ENCODE measurements around the gene ZNF556.

Gene ZNF556

DNA sequence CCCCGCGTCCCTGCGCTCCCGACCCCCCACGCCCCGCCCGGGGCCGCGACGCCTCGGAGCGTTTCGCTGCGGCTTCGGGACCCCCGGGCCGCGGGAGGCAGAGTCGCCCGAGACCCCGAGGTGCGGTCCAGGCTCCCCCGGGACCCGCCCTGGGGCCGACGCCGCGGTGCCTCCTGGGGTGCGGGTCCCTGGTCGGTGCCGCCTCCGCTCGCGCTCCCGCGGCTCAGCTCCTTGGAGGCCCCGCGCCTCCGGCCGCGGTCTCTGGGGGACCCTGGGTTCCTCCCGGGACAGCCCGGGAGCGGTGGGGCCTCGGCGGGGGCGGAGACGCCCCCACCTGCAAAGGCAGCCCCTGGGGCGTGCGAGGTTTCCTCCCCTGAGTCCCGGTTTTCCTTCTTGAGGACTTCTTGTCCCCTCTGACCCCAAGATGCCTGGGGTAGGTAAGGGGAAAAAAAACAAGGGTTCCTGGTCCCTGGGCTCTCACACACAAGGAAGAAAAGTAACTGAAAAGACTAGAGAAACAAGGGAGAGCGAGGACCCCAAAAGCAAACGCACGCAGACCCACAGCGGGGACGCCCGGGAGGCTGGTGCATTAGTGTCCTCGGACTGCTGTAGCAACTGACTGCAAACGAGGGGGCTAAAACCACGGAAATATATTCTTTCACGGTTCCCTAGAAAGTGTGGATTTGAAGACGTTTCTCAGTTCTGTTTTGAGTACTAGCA lies 25.1 kb upstream of the ZNF556 start:
- no peaks in the 10 kb centered on the region for H3K9me3 Mint-ChIP-seq
- DNase-seq (no peak), ATAC-seq (replicated peaks) (no peak)
- peaks cover 11 to 16% of the 10 kb centered on the region in 2 donors for H3K4me1 Mint-ChIP-seq (ENCODE audit: low read depth in 2 of 2)
- H3K27ac Mint-ChIP-seq: peak overlapping the region in 1 of 2 donors; percentile 49
- H3K27me3 Mint-ChIP-seq: no peaks in the 10 kb centered on the region
- H3K4me3 Mint-ChIP-seq: peak overlapping the region; percentile 64 to 71
- peaks cover 9% of the 10 kb centered on the region for H3K36me3 Mint-ChIP-seq (ENCODE audit: insufficient read depth)

DNA sequence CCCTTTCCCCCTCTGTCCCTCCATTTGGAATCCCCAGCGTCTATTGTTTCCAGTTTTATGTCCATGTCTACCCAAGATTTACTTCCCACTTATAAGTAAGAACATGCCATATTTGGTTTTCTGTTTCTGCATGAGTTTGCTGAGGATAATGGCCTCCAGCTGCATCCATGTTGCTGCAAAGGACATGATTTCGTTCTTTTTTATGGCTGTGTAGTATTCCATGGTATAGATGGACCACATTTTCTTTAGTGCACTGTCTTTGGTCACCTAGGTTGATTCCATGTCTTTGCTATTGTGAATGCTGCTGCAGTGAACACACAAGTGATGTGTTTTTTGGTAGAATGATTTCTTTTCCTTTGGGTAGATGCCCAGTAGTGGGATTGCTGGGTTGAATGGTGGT lies 22.0 kb upstream of the ZNF556 start:
- H3K4me1 Mint-ChIP-seq (ENCODE audit: low read depth in 2 of 2): peaks cover 15 to 21% of the 10 kb centered on the region in 2 donors
- H3K27me3 Mint-ChIP-seq: no peaks in the 10 kb centered on the region
- no peak overlapping the region for H3K27ac Mint-ChIP-seq
- ATAC-seq (replicated peaks): no peak
- no peak for DNase-seq
- H3K9me3 Mint-ChIP-seq: no peaks in the 10 kb centered on the region
- H3K4me3 Mint-ChIP-seq: no peak overlapping the region
- peaks cover 9% of the 10 kb centered on the region for H3K36me3 Mint-ChIP-seq (ENCODE audit: insufficient read depth)

DNA sequence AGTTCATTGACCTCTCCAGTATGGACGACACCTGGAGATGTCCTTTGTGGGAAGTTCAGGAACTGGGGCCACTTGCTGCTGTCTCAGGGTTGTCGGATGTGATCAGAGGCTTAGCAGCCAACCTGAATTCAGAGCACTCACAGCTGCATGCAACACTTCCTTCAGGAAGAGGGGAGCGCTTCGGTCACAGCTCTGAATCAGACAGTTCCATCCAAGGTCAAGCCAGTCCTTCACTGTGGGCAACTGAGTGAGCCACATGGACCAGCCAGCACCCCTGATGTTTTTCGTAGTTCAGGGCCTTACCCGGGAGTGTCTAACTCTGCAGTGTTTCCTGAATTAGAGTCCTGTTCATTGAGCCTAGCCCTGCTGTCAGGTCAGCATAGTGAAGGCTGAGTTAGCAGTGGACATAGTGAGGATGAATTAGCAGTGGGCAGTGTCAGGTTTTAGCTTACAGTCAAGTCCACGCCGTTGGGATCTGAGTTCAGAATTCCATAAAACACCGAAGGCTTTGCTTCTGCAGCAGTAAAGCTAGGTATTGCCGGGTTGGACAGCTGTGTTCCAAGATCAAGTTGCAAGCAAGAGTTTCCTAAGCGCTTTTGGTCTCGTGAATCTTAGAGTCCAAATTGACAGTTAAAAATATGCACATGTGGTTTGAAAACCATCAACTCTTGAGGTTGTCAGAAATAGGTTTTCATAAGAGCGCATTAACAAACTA lies 20.8 kb upstream of the ZNF556 start:
- ATAC-seq (replicated peaks): no peak

DNA sequence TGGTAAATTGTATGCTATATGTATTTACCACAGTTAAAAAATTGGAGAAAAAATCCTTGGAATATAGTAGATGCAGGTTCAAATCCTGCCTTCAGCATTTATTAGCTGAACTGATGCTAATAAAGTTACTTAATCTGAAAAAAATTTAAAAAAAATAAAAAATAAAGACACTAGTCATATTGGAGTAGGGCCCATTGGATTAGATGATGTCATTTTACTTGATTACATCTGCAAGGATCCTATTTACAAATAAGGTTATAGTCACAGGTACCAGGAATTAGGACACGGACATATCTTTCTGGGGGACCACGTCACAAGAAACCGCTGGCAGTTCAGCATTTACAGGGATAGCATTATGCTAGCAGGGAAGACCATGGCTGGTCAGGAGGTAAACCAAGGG lies 19.6 kb upstream of the ZNF556 start:
- DNase-seq: no peak
- Mint-ChIP-seq H3K27ac (no peak overlapping the region), H3K36me3 (ENCODE audit: insufficient read depth) (peaks cover 24% of the 10 kb centered on the region), H3K4me3 (no peak overlapping the region), H3K27me3 (no peaks in the 10 kb centered on the region), H3K4me1 (ENCODE audit: low read depth in 2 of 2) (peaks cover 8 to 18% of the 10 kb centered on the region in 2 donors), H3K9me3 (no peaks in the 10 kb centered on the region)
- ATAC-seq (replicated peaks): no peak

More for the DNA sequence above, 20.8 kb upstream of the ZNF556 start:
- Mint-ChIP-seq H3K4me1 (ENCODE audit: low read depth in 2 of 2) (peaks cover 13 to 23% of the 10 kb centered on the region in 2 donors), H3K4me3 (no peak overlapping the region), H3K36me3 (ENCODE audit: insufficient read depth) (peaks cover 14% of the 10 kb centered on the region), H3K27me3 (no peaks in the 10 kb centered on the region), H3K9me3 (no peaks in the 10 kb centered on the region), H3K27ac (no peak overlapping the region)
- DNase-seq: no peak

DNA sequence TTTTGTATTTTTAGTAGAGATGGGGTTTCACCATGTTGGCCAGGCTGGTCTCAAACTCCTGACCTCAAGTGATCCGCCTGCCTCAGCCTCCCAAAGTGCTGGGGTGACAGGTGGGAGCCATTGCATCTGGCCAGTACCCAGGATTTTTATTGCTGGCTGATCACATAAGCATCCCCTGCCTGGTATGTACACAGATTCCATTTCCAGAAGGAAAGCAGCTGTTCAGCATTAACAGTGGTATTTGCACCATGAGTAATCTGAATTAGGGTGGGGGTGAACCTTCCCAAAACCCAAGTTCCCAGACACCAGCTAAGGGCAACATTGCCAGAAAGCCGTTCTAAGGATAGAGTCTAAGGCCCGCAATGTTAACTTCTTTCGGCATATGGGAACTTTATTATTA lies 18.5 kb upstream of the ZNF556 start:
- ATAC-seq (replicated peaks): no peak
- Mint-ChIP-seq H3K36me3 (ENCODE audit: insufficient read depth) (peaks cover 26% of the 10 kb centered on the region), H3K4me1 (ENCODE audit: low read depth in 2 of 2) (peaks cover 8 to 14% of the 10 kb centered on the region in 2 donors), H3K4me3 (no peak overlapping the region), H3K27me3 (no peaks in the 10 kb centered on the region), H3K9me3 (peaks cover 0 to 1% of the 10 kb centered on the region in 2 donors), H3K27ac (no peak overlapping the region)
- no peak for DNase-seq

DNA sequence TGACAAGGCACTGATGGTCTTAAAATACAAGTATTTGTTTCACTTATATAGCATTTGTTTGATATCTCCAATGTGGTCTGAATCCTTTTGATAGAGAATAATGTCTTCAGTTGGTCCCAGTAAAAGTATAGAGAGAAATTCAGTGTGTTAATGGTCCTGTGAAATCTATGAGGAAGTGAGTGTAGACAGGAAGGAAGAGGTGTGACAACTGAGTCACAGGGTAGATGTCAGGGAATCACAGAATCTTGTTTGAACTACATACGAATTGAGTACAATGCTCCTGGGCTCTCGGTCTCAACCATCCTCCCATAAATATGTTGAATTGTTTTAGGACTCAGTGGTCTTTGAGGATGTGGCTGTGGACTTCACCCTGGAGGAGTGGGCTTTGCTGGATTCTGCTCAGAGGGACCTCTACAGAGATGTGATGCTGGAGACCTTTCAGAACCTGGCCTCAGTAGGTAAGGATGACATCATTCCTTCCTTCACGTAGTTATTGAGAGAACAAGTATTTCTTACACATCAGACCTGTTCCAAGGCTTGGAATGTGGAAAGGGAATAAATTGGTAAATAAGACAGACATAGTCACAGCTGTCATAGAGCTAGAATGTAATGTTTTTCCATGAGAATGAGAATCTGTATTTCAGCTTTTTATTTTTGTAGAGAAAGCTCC lies 16.7 kb upstream of the ZNF556 start:
- Mint-ChIP-seq H3K4me3 (peak overlapping the region in 1 of 2 donors; percentile 1), H3K9me3 (peaks cover 0 to 2% of the 10 kb centered on the region in 2 donors), H3K4me1 (ENCODE audit: low read depth in 2 of 2) (peaks cover 8 to 14% of the 10 kb centered on the region in 2 donors), H3K27ac (peak overlapping the region in 1 of 2 donors; percentile 21), H3K27me3 (no peaks in the 10 kb centered on the region), H3K36me3 (ENCODE audit: insufficient read depth) (peaks cover 26% of the 10 kb centered on the region)
- ATAC-seq (replicated peaks) (no peak), DNase-seq (no peak)

DNA sequence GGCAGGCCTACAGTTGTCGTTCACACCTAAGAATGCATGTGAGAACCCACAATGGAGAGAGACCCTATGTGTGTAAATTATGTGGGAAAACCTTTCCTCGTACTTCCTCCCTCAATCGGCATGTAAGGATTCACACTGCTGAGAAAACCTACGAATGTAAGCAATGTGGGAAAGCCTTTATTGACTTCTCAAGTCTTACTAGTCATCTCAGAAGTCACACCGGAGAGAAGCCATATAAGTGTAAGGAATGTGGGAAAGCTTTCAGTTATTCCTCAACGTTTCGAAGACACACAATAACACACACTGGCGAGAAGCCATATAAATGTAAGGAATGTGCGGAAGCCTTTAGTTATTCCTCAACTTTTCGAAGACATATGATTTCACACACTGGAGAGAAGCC lies 14.5 kb upstream of the ZNF556 start:
- Mint-ChIP-seq H3K9me3 (peaks cover 0 to 2% of the 10 kb centered on the region in 2 donors), H3K4me1 (ENCODE audit: low read depth in 2 of 2) (peaks cover 12 to 19% of the 10 kb centered on the region in 2 donors), H3K4me3 (no peak overlapping the region), H3K27me3 (no peaks in the 10 kb centered on the region), H3K27ac (no peak overlapping the region), H3K36me3 (ENCODE audit: insufficient read depth) (peaks cover 29% of the 10 kb centered on the region)
- ATAC-seq (replicated peaks) (no peak), DNase-seq (no peak)

DNA sequence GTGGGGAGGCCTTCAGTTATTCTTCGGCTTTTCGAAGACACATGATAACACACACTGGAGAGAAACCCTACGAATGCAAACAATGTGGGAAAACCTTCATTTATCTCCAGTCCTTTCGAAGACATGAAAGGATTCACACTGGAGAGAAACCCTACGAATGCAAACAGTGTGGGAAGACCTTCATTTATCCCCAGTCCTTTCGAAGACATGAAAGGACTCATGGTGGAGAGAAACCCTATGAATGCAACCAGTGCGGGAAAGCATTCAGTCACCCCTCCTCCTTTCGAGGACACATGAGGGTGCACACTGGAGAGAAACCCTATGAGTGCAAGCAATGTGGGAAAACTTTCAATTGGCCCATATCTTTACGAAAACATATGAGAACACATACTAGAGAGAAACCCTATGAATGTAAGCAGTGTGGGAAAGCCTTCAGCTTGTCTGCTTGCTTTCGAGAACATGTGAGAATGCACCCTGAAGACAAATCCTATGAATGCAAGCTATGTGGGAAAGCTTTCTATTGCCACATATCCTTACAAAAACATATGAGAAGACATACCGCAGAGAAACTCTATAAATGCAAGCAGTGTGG lies 14.0 kb upstream of the ZNF556 start:
- no peak overlapping the region for H3K4me3 Mint-ChIP-seq
- no peaks in the 10 kb centered on the region for H3K27me3 Mint-ChIP-seq
- H3K36me3 Mint-ChIP-seq (ENCODE audit: insufficient read depth): peaks cover 29% of the 10 kb centered on the region
- DNase-seq: no peak
- ATAC-seq (replicated peaks): no peak
- H3K4me1 Mint-ChIP-seq (ENCODE audit: low read depth in 2 of 2): peaks cover 12 to 19% of the 10 kb centered on the region in 2 donors
- peaks cover 0 to 2% of the 10 kb centered on the region in 2 donors for H3K9me3 Mint-ChIP-seq
- H3K27ac Mint-ChIP-seq: no peak overlapping the region

DNA sequence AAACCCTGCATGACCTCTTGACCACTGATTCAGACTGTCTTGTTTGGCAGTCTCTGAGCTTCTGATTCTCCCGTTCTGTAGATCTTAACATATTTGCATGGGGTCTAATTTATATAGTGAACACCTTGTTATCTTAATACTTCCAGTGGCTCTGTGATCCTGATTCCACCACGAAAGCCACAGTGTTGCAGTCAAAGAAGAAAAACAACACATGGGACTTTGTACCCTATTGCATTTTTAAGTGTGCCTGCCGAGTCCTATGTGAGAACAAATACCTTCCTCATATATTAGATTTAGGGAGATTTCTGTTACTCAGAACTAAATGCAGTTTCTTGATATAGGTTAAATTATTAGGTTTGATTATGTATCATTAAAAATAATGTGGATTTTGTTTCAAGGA lies 12.3 kb upstream of the ZNF556 start:
- H3K4me1 Mint-ChIP-seq (ENCODE audit: low read depth in 2 of 2): peaks cover 9 to 19% of the 10 kb centered on the region in 2 donors

DNA sequence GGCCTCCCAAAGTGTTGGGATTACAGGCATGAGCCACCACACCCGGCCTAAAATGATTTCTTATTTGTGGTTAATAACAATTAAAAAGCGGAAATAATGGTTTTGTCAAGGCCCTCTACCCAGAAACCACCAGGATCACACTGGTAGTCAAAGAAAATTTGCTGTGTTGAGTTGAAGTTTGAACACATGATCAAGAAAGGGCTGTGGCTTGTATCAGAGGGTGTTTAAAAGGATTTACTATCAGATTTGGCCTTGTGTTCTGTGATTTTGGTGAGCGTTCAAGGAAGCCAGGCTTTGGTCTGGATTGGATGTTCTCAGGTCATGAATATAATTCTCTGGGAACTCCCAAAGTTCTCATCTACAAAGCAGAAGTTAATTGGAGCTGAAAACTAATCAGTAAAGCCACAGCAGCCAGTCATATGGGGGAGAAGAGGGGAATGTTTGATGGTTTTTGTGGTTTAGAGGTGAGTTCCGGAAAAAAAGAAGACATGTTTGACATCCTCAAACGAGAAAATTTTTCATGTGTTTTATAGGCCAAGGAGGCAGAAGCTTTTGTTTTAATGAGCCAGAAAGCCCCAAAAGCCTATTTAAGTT lies 10.6 kb upstream of the ZNF556 start:
- DNase-seq (no peak), ATAC-seq (replicated peaks) (peak; percentile 61)
- Mint-ChIP-seq H3K36me3 (ENCODE audit: insufficient read depth) (peaks cover 17% of the 10 kb centered on the region), H3K4me1 (ENCODE audit: low read depth in 2 of 2) (peaks cover 4 to 11% of the 10 kb centered on the region in 2 donors), H3K27me3 (no peaks in the 10 kb centered on the region), H3K4me3 (no peak overlapping the region), H3K27ac (peak overlapping the region; percentile 1 to 16), H3K9me3 (peaks cover 0 to 2% of the 10 kb centered on the region in 2 donors)

More for the DNA sequence above, 12.3 kb upstream of the ZNF556 start:
- Mint-ChIP-seq H3K4me3 (no peak overlapping the region), H3K27me3 (no peaks in the 10 kb centered on the region), H3K9me3 (peaks cover 0 to 2% of the 10 kb centered on the region in 2 donors), H3K27ac (no peak overlapping the region), H3K36me3 (ENCODE audit: insufficient read depth) (peaks cover 29% of the 10 kb centered on the region)
- DNase-seq (no peak), ATAC-seq (replicated peaks) (no peak)

DNA sequence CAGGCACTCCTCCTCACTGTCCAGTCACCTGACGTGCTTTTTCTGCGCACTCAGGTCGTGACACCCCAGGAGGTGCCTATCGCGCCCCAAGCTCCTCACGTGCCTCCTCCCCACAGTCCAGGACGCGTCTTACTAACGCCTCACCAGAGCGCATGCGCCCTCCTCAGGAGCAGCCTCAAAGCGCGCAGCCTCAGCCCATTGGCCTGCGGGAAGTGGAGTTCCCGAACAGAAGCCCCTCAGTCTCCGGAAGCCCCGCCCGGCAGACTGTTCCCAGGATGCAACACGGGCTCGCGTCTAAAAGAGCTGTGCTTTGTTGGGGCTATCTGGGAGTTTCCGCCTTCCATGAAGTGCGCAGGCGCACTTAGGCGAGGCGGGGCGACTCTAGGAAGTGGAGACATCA lies 8.3 kb upstream of the ZNF556 start:
- peaks cover 3% of the 10 kb centered on the region for H3K36me3 Mint-ChIP-seq (ENCODE audit: insufficient read depth)

DNA sequence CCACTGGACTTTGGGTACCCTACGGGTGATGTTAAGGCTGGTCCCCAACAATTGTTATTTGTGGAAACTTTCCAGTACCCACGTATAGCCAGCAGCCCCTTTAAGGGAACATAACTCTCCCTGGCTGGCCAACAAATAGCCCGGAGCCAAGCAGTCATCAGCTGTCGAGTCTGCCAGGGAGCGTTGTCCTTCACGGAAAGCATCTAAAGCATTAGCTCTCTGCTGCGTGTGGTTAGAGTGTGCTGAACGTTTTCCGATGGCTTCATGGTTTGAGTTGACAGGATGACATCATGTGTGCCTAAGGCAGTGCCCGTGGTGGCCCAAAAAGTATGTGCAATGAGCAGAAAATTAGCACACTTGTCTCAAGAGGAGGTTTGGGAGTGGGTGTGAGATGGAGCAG lies 3.3 kb upstream of the ZNF556 start:
- DNase-seq (no peak), ATAC-seq (replicated peaks) (no peak)
- H3K27ac Mint-ChIP-seq: no peak overlapping the region
- H3K4me3 Mint-ChIP-seq: no peak overlapping the region
- H3K36me3 Mint-ChIP-seq (ENCODE audit: insufficient read depth): no peaks in the 10 kb centered on the region
- no peaks in the 10 kb centered on the region for H3K4me1 Mint-ChIP-seq (ENCODE audit: low read depth in 2 of 2)
- H3K9me3 Mint-ChIP-seq: no peaks in the 10 kb centered on the region
- H3K27me3 Mint-ChIP-seq: peaks cover 19 to 30% of the 10 kb centered on the region in 2 donors

More for the DNA sequence above, 8.3 kb upstream of the ZNF556 start:
- no peak overlapping the region for H3K4me3 Mint-ChIP-seq
- peaks cover 4 to 11% of the 10 kb centered on the region in 2 donors for H3K4me1 Mint-ChIP-seq (ENCODE audit: low read depth in 2 of 2)
- H3K27me3 Mint-ChIP-seq: peaks cover 4% of the 10 kb centered on the region in 2 donors
- no peak for DNase-seq
- no peak for ATAC-seq (replicated peaks)
- H3K9me3 Mint-ChIP-seq: no peaks in the 10 kb centered on the region
- H3K27ac Mint-ChIP-seq: no peak overlapping the region

Measured in effector memory CD8-positive, alpha-beta T cell (primary cell).